Esophagus squamous epithelium (tissue), 5 donors: ENCODE data around the gene MESP1. TPM values are rescaled to one million over a fixed set of nuclear protein-coding genes. Genes with fewer than 3 reads are reported as not detected.

Source experiments
- DNase-seq: peaks from one replicate; lab custom pipeline; 2025; lab: John Stamatoyannopoulos, UW
- H3K27ac ChIP-seq, 4 donors: fragments of 200-600 bp; sonication (generic); one replicate each; pipeline ENCODE4 v1.5.1; 2016 to 2019; ENCODE audit warnings: mild to moderate bottlenecking in 1 of 4
- H3K27me3 ChIP-seq, 4 donors: fragments of 200-600 bp; sonication (generic); 1 replicate in 3 of 4; 2 replicates in 1 of 4; pipeline versions ENCODE4 v1.5.1 to v1.6.0; 2017 to 2021; ENCODE audit warnings: antibody characterized with exemption in 1 of 4
- H3K36me3 ChIP-seq, 3 donors: fragments of 200-600 bp; sonication (generic); one replicate each; pipeline ENCODE4 v1.5.1; 2016 to 2019
- H3K4me1 ChIP-seq, 3 donors: fragments of 200-600 bp; sonication (generic); one replicate each; pipeline ENCODE4 v1.5.1; 2017 to 2019
- H3K4me3 ChIP-seq, 4 donors: fragments of 200-600 bp; sonication (generic); 1 replicate in 3 of 4; 2 replicates in 1 of 4; pipeline ENCODE4 v1.5.1; 2016 to 2019; ENCODE audit warnings: mild to moderate bottlenecking in 2 of 4, moderate library complexity in 1 of 4
- H3K9me3 ChIP-seq, 3 donors: fragments of 200-600 bp; sonication (generic); one replicate each; pipeline ENCODE4 v1.5.1; 2016 to 2019
- POLR2A ChIP-seq, 4 donors: fragments of 450-650 bp; IDR thresholded peaks; one replicate each; pipeline ENCODE4 v1.6.1; 2017; ENCODE audit warnings: antibody characterized with exemption in 4 of 4, mild to moderate bottlenecking in 4 of 4, moderate library complexity in 3 of 4
- WGBS, 2 donors: methylation state at CpG; one replicate each; pipeline ENCODE4 v1.1.5; 2018; 5-methylcytosine and 5-hydroxymethylcytosine counted together
- intact Hi-C: fragments of 100-400 bp; cut with DNase I; formaldehyde crosslinking; loops from one replicate; pipeline ENCODE4 v1.15.0; 2022
- total RNA-seq, 4 donors: library from RNA; depleted of rRNA; stranded (reverse); fragments of >200 nt; gene quantifications; one replicate each; pipeline ENCODE4 v1.1.0, GENCODE V29; 2016
- TF ChIP-seq, protein P1 (sequence below), 6 experiments: fragments of 450-650 bp in 4 of 6; fragments of 200-600 bp in 2 of 6; sonication (generic) in 2 of 6; IDR thresholded peaks; one replicate each; pipeline ENCODE4 v1.5.1; 2016 to 2019; ENCODE audit warnings: antibody characterized with exemption in 6 of 6, mild to moderate bottlenecking in 4 of 6, moderate library complexity in 4 of 6
- donor health status: DM: yes; HTN: yes; CAD: no.

Gene MESP1
- total RNA-seq, 4 donors from 2014 or later = 0.23 to 0.42 TPM; not detected in 2

GRCh38 chr15:89778861-89779260 lies 27.8 kb upstream of the MESP1 start:
- peak overlapping the region; percentile 14 to 69 (median 42) for H3K27ac ChIP-seq

DNA sequence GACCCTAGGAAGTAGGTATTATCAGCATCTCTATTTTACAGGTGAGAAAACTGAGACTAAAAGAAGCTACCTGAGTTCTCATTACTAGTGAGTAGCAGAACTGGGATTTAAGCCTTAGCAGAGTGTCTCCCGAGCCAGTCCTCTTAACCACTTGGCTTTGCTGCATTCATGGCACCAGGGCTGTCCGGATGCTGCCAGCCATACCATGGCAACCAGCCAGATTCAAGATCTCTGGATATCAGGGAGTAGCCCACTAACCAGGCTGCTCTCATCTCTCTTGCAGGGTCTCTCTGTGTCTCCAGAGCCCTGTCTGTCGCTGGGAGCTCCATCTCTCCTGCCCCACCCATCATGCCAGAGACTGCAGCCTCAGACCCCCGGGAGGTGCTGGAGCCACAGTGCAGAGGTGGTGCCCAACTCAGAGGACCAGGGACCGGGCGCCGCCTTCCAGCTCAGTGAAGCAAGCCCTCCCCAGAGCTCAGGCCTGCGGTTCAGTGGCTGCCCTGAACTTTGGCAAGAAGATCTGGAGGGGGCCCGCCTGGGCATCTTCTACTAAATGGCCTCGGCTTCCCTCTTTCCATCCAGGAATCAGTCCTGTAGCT lies 26.8 kb upstream of the MESP1 start:
- H3K4me3 ChIP-seq = no peak overlapping the region
- no peak for DNase-seq

More at GRCh38 chr15:89778861-89779260, 27.8 kb upstream of the MESP1 start:
- Histone ChIP-seq H3K4me3 (no peak overlapping the region), H3K36me3 (no peaks in the 10 kb centered on the region), H3K4me1 (peaks cover 38 to 97% (median 44%) of the 10 kb centered on the region in 3 donors), H3K27me3 (no peaks in the 10 kb centered on the region), H3K9me3 (no peaks in the 10 kb centered on the region)
- intact Hi-C loops = no loop called here
- 40 to 53% methylated on average over 2 to 3 of the region's 4 CpGs for WGBS, 2 donors
- no peak for TF ChIP-seq POLR2A (IDR thresholded peaks at IDR 0.05)
- TF ChIP-seq, protein P1, sequence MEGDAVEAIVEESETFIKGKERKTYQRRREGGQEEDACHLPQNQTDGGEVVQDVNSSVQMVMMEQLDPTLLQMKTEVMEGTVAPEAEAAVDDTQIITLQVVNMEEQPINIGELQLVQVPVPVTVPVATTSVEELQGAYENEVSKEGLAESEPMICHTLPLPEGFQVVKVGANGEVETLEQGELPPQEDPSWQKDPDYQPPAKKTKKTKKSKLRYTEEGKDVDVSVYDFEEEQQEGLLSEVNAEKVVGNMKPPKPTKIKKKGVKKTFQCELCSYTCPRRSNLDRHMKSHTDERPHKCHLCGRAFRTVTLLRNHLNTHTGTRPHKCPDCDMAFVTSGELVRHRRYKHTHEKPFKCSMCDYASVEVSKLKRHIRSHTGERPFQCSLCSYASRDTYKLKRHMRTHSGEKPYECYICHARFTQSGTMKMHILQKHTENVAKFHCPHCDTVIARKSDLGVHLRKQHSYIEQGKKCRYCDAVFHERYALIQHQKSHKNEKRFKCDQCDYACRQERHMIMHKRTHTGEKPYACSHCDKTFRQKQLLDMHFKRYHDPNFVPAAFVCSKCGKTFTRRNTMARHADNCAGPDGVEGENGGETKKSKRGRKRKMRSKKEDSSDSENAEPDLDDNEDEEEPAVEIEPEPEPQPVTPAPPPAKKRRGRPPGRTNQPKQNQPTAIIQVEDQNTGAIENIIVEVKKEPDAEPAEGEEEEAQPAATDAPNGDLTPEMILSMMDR (IDR thresholded peaks at IDR 0.05) = no peak
- no peak for DNase-seq

GRCh38 chr15:89777073-89777751 lies 26.2 kb upstream of the MESP1 start:
- WGBS, 2 donors = 61 to 62% methylated on average over 7 to 10 of the region's 25 CpGs
- H3K4me3 ChIP-seq = peak overlapping the region in 3 of 4 donors; percentile 41 to 65 (median 48)
- peaks cover 37 to 98% (median 37%) of the 10 kb centered on the region in 3 donors for H3K4me1 ChIP-seq
- peak overlapping the region in 1 of 4 donors; percentile 47 for H3K27ac ChIP-seq
- no peak for DNase-seq
- no peaks in the 10 kb centered on the region for H3K36me3 ChIP-seq
- TF ChIP-seq, protein P1 (IDR thresholded peaks at IDR 0.05) = no peak
- no peak for TF ChIP-seq POLR2A (IDR thresholded peaks at IDR 0.05)
- H3K27me3 ChIP-seq = no peaks in the 10 kb centered on the region
- intact Hi-C loops = no loop called here
- H3K9me3 ChIP-seq = no peaks in the 10 kb centered on the region

More for the DNA sequence above, 26.8 kb upstream of the MESP1 start:
- TF ChIP-seq, protein P1 (IDR thresholded peaks at IDR 0.05) = no peak
- TF ChIP-seq POLR2A (IDR thresholded peaks at IDR 0.05) = no peak
- Histone ChIP-seq H3K9me3 (no peaks in the 10 kb centered on the region), H3K4me1 (peaks cover 39 to 98% (median 44%) of the 10 kb centered on the region in 3 donors), H3K27me3 (no peaks in the 10 kb centered on the region), H3K36me3 (no peaks in the 10 kb centered on the region), H3K27ac (peak overlapping the region in 3 of 4 donors; percentile 14 to 69 (median 68))
- intact Hi-C loops = no loop called here
- WGBS, 2 donors = 40 to 74% methylated on average over 2 to 7 of the region's 10 CpGs

GRCh38 chr15:89776274-89777072 lies 25.4 kb upstream of the MESP1 start, which contains the start of gene MESP2:
MESP2 (plus strand) TSS chr15:89776332; CDS start chr15:89776358, 26 bp downstream.
- intact Hi-C loops = no loop called here
- no peak for DNase-seq
- 3 to 75% methylated on average over 8 to 15 of the region's 82 CpGs for WGBS, 2 donors

More at GRCh38 chr15:89776274-89777072, 25.4 kb upstream of the MESP1 start, which contains the start of gene MESP2:
- TF ChIP-seq, protein P1 (IDR thresholded peaks at IDR 0.05) = peak in 5 of 6 experiments; percentile 30 to 40 (median 38)
- no peak for TF ChIP-seq POLR2A (IDR thresholded peaks at IDR 0.05)
- peak within 1 kb of the TSS; percentile 5 to 65 (median 44) for H3K4me3 ChIP-seq
- H3K36me3 ChIP-seq = no peaks in the 10 kb centered on the region
- H3K27ac ChIP-seq = peak within 1 kb of the TSS; percentile 47 to 74 (median 62)
- H3K4me1 ChIP-seq = peaks cover 32 to 91% (median 32%) of the 10 kb centered on the region in 3 donors
- no peaks in the 10 kb centered on the region for H3K27me3 ChIP-seq
- H3K9me3 ChIP-seq = no peaks in the 10 kb centered on the region
